H9 (cell line): Measurements from ENCODE around the gene PSPN. TPM values are rescaled to one million over a fixed set of nuclear protein-coding genes. Genes with fewer than 3 reads are reported as not detected.

Experiments used
- DNase-seq: peaks from one replicate; pipeline ENCODE4 v3.0.0-alpha.2; 2017
- H2AFZ ChIP-seq: one replicate; pipeline ENCODE4 v1.6.1; 2013; ENCODE audit warnings: mild to moderate bottlenecking, low read length, control low read depth, moderate library complexity
- H2AK5ac ChIP-seq: 2 replicates; pipeline ENCODE4 v1.6.1; 2013; ENCODE audit warnings: low read length, control low read depth, mixed read lengths; ENCODE audit not compliant: insufficient read length
- H2BK120ac ChIP-seq: one replicate; pipeline ENCODE4 v1.6.1; 2013; ENCODE audit warnings: low read depth, mild to moderate bottlenecking, low read length, control low read depth, inconsistent platforms; ENCODE audit not compliant: poor library complexity, severe bottlenecking
- H2BK12ac ChIP-seq: 2 replicates; pipeline ENCODE4 v1.6.1; 2013; ENCODE audit warnings: low read length, control low read depth, mixed read lengths, low read depth; ENCODE audit not compliant: insufficient read length
- H2BK15ac ChIP-seq: 2 replicates; pipeline ENCODE4 v1.6.1; 2013; ENCODE audit warnings: low read depth, low read length, control low read depth
- H2BK20ac ChIP-seq: one replicate; pipeline ENCODE4 v1.6.1; 2013; ENCODE audit warnings: low read depth, mild to moderate bottlenecking, low read length, control low read depth, inconsistent platforms; ENCODE audit not compliant: poor library complexity, severe bottlenecking
- H2BK5ac ChIP-seq: 2 replicates; pipeline ENCODE4 v1.6.1; 2013; ENCODE audit warnings: low read length, control low read depth, mixed read lengths; ENCODE audit not compliant: insufficient read length
- H3K14ac ChIP-seq: 2 replicates; pipeline ENCODE4 v1.6.1; 2013; ENCODE audit warnings: low read length, control low read depth; ENCODE audit not compliant: insufficient read depth
- H3K18ac ChIP-seq: 2 replicates; pipeline ENCODE4 v1.6.1; 2013; ENCODE audit warnings: low read depth, mild to moderate bottlenecking, mixed read lengths, low read length, control low read depth; ENCODE audit not compliant: insufficient read length
- H3K23ac ChIP-seq: 2 replicates; pipeline ENCODE4 v1.6.1; 2013; ENCODE audit warnings: low read length, control low read depth, mixed read lengths, low read depth; ENCODE audit not compliant: insufficient read length
- H3K23me2 ChIP-seq: 2 replicates; pipeline ENCODE4 v1.6.1; 2013; ENCODE audit warnings: low read depth, mild to moderate bottlenecking, mixed read lengths, low read length, control low read depth; ENCODE audit not compliant: insufficient read length, poor library complexity, severe bottlenecking
- H3K27ac ChIP-seq: 2 replicates; pipeline ENCODE4 v1.5.1; 2013; ENCODE audit warnings: low read length, control low read depth, mixed read lengths, low read depth; ENCODE audit not compliant: insufficient read length
- H3K27me3 ChIP-seq: 2 replicates; pipeline ENCODE4 v1.6.1; 2013; ENCODE audit warnings: low read length, control low read depth, inconsistent platforms; ENCODE audit not compliant: insufficient read depth
- H3K4ac ChIP-seq: 2 replicates; pipeline ENCODE4 v1.6.1; 2013; ENCODE audit warnings: low read depth, mild to moderate bottlenecking, control low read depth, inconsistent platforms, low read length, moderate library complexity
- H3K4me1 ChIP-seq: 2 replicates; pipeline ENCODE4 v1.6.1; 2013; ENCODE audit warnings: low read length, control low read depth, inconsistent platforms; ENCODE audit not compliant: insufficient read depth
- H3K4me2 ChIP-seq: 2 replicates; pipeline ENCODE4 v1.6.1; 2013; ENCODE audit warnings: low read length, control low read depth, mixed read lengths; ENCODE audit not compliant: insufficient read length, insufficient read depth
- H3K56ac ChIP-seq: 2 replicates; pipeline ENCODE4 v1.6.1; 2013; ENCODE audit warnings: low read depth, mild to moderate bottlenecking, mixed read lengths, low read length, control low read depth; ENCODE audit not compliant: insufficient read length
- H3K79me1 ChIP-seq: 2 replicates; pipeline ENCODE4 v1.6.1; 2013; ENCODE audit warnings: low read depth, mild to moderate bottlenecking, moderate library complexity, low read length, control low read depth, inconsistent platforms; ENCODE audit not compliant: insufficient read depth, poor library complexity, severe bottlenecking
- H3K79me2 ChIP-seq: 2 replicates; pipeline ENCODE4 v1.6.1; 2013; ENCODE audit warnings: low read length, control low read depth, inconsistent platforms; ENCODE audit not compliant: insufficient read depth
- H3K9ac ChIP-seq: 2 replicates; pipeline ENCODE4 v1.6.1; 2013; ENCODE audit warnings: low read length, control low read depth, mixed read lengths; ENCODE audit not compliant: insufficient read length; ENCODE audit errors: extremely low read depth
- H3K9me3 ChIP-seq: one replicate; pipeline ENCODE4 v1.6.1; 2013; ENCODE audit warnings: low read depth, low read length, inconsistent platforms; ENCODE audit not compliant: control insufficient read depth
- H3T11ph ChIP-seq: one replicate; pipeline ENCODE4 v1.6.1; 2013; ENCODE audit warnings: mild to moderate bottlenecking, low read length, control low read depth, inconsistent platforms
- H4K20me1 ChIP-seq: one replicate; pipeline ENCODE4 v1.6.1; 2013; ENCODE audit not compliant: control insufficient read depth, insufficient read length, insufficient read depth
- H4K5ac ChIP-seq: 2 replicates; pipeline ENCODE4 v1.6.1; 2013; ENCODE audit warnings: low read depth, mild to moderate bottlenecking, mixed read lengths, low read length, control low read depth; ENCODE audit not compliant: insufficient read length
- H4K8ac ChIP-seq: replicated peaks from 2 replicates; pipeline ENCODE4 v1.6.1; 2013; ENCODE audit warnings: low read length, control low read depth, mixed read lengths, low read depth; ENCODE audit not compliant: insufficient read length
- H4K91ac ChIP-seq: 2 replicates; pipeline ENCODE4 v1.6.1; 2013; ENCODE audit warnings: low read depth, mild to moderate bottlenecking, moderate library complexity, mixed read lengths, low read length, control low read depth; ENCODE audit not compliant: insufficient read length
- H3K27ac Mint-ChIP-seq, 3 experiments: 2 replicates in 2 of 3; 3 replicates in 1 of 3; pipeline ENCODE4 v1.8.0; 2020 to 2021; ENCODE audit warnings: mixed read lengths in 3 of 3, mild to moderate bottlenecking in 1 of 3, moderate library complexity in 1 of 3
- H3K27me3 Mint-ChIP-seq: 2 replicates; pipeline ENCODE4 v1.8.0; 2021; ENCODE audit warnings: low read depth, mild to moderate bottlenecking, moderate library complexity, mixed read lengths
- H3K36me3 Mint-ChIP-seq, 3 experiments: 2 replicates in 2 of 3; 3 replicates in 1 of 3; pipeline ENCODE4 v1.8.0; 2020 to 2021; ENCODE audit warnings: low read depth in 3 of 3, mixed read lengths in 3 of 3; ENCODE audit not compliant: insufficient read depth in 1 of 3
- H3K4me1 Mint-ChIP-seq, 2 experiments: 2 replicates each; pipeline ENCODE4 v1.8.0; 2020; ENCODE audit warnings: mixed read lengths in 2 of 2
- H3K4me3 Mint-ChIP-seq, 2 experiments: 2 replicates in 1 of 2; 3 replicates in 1 of 2; pipeline ENCODE4 v1.8.0; 2020 to 2021; ENCODE audit warnings: mild to moderate bottlenecking in 2 of 2, mixed read lengths in 2 of 2, moderate library complexity in 1 of 2
- H3K9me3 Mint-ChIP-seq, 2 experiments: 2 replicates in 1 of 2; 3 replicates in 1 of 2; pipeline ENCODE4 v1.8.0; 2020; ENCODE audit warnings: mild to moderate bottlenecking in 2 of 2, mixed read lengths in 2 of 2, moderate library complexity in 1 of 2
- CTCF ChIP-seq: fragments of 200-600 bp; sonication (generic); conservative IDR thresholded peaks from 3 replicates; pipeline ENCODE4 v1.8.0; 2021; ENCODE audit warnings: antibody characterized with exemption, mild to moderate bottlenecking
- WGBS: extraction: QIAGEN DNeasy Blood & Tissue Kit; methylation state at CpG from one replicate; pipeline ENCODE4 v1.1.7; 2013; ENCODE audit warnings: missing lambda C conversion rate, low lambda C conversion rate, mixed read lengths; ENCODE audit not compliant: insufficient read length; ENCODE audit errors: extremely low coverage; 5-methylcytosine and 5-hydroxymethylcytosine counted together
- total RNA-seq: library from RNA; stranded (reverse); gene quantifications from 2 replicates; pipeline ENCODE4 v1.2.1, GENCODE V29; 2021

The PSPN gene
- total RNA-seq, 1 experiment from 2014 or later = 2.1 TPM

DNA sequence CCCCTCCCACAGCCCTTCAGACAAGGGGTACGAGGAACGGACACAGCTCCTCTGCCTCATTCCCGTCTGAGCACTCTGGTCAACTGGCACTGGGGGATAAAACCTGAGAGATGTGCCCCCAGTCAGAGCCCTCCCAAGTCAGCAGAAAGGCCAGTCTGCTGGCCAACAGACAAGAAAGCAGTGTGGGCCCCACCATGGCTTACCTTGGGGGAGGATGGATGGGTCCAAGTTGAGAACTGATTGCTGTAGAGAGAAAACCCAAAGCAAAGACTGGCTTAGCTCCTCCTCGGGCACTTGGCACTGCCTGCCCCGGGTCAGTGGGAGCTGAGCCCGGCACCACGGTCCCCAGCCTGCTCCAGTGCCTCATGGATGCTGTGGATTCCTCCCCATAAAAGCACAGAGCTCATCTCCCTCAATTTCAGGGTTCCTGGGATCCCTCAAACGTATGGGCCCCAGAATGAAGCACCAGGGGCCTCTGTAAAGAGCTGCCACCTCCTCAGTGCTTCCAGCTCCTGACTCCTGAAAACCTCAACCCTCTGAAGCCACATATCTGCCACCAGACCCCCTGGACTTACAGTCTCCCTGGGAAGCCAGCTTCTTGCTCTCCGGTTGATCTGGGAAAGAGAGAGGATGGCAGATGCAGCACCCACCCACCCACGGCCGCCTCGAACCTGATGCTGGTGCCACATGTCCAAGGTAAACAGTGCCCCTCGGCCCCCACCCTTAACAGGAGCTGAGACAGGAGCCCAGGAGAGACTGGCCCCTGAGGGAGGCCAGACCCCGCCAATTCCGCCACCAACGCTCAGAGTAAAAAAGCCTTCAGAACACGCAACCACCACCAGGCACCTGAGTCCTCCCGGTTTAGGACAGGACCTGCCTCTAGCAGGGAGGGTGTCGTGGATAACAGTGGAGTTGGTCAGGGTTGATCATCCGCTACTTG lies 45.6 kb upstream of the PSPN start:
- Histone ChIP-seq H2BK12ac (no peak overlapping the region), H3K9ac (no peak overlapping the region), H3K79me2 (peaks cover 44% of the 10 kb centered on the region), H2AK5ac (no peak overlapping the region), H3K9me3 (no peaks in the 10 kb centered on the region), H4K8ac (no peak overlapping the region), H3K79me1 (peaks cover 7% of the 10 kb centered on the region), H3K27me3 (no peaks in the 10 kb centered on the region), H2BK120ac (no peak overlapping the region), H3K27ac (no peak overlapping the region), H2BK5ac (no peak overlapping the region), H3K23me2 (peaks cover 4% of the 10 kb centered on the region), H3K4ac (no peak overlapping the region), H2BK20ac (no peak overlapping the region), H3K4me2 (no peak overlapping the region), H4K20me1 (no peaks in the 10 kb centered on the region), H4K5ac (no peak overlapping the region), H2BK15ac (no peak overlapping the region), H3K18ac (no peak overlapping the region), H3K4me1 (no peaks in the 10 kb centered on the region), H3K23ac (no peak overlapping the region), H4K91ac (no peak overlapping the region), H3K14ac (no peak overlapping the region), H3K56ac (no peak overlapping the region), H3T11ph (no peak overlapping the region), H2AFZ (no peak overlapping the region)
- peaks cover 43 to 79% (median 74%) of the 10 kb centered on the region in 3 experiments for H3K36me3 Mint-ChIP-seq
- no CpG with 5 or more reads among the region's 20 CpGs for WGBS
- peaks cover 4% of the 10 kb centered on the region; the same call in 1 of the 2 replicates for H3K27me3 Mint-ChIP-seq
- no peak for TF ChIP-seq CTCF
- H3K9me3 Mint-ChIP-seq = peaks cover 6 to 8% of the 10 kb centered on the region in 2 experiments
- H3K4me1 Mint-ChIP-seq = peaks cover 10 to 15% of the 10 kb centered on the region in 2 experiments
- peak overlapping the region in 1 of 2 experiments; percentile 38; a peak in 1 of 5 replicates for H3K4me3 Mint-ChIP-seq
- peak overlapping the region in 2 of 3 experiments; percentile 64 to 70; a peak in 2 of 7 replicates for H3K27ac Mint-ChIP-seq
- no peak for DNase-seq
